WTC11 (cell line): ENCODE results near the gene TIMM50. TPM values are rescaled to one million over a fixed set of nuclear protein-coding genes. Genes with fewer than 3 reads are reported as not detected.

Experiments used
- ATAC-seq: fragments of 200-7000 bp; cut with Tn5 transposase; 2 replicates; pipeline ENCODE4 v1.10.0; 2021; ENCODE audit warnings: mild to moderate bottlenecking, moderate library complexity
- CTCF ChIA-PET: fragments of 300-600 bp; sonication (Branson Sonifier 250); formaldehyde crosslinking; loops from one replicate; lab custom pipeline; 2021; ENCODE audit warnings: antibody characterized with exemption; lab: Charles Lee
- POLR2A ChIA-PET: fragments of 350-600 bp; sonication (Branson Sonifier 250); formaldehyde crosslinking; loops from one replicate; lab custom pipeline; 2021; ENCODE audit warnings: antibody characterized with exemption; lab: Charles Lee
- DNase-seq: peaks from one replicate; pipeline ENCODE4 v3.0.0; 2021; ENCODE audit warnings: low spot score
- H3K27ac Mint-ChIP-seq: 2 replicates; pipeline ENCODE4 v1.8.0; 2021; ENCODE audit warnings: mixed read lengths
- H3K27me3 Mint-ChIP-seq: 2 replicates; pipeline ENCODE4 v1.8.0; 2021; ENCODE audit warnings: low read depth, mild to moderate bottlenecking, moderate library complexity, mixed read lengths
- H3K36me3 Mint-ChIP-seq: 2 replicates; pipeline ENCODE4 v1.8.0; 2021; ENCODE audit warnings: mixed read lengths
- H3K4me1 Mint-ChIP-seq: 2 replicates; pipeline ENCODE4 v1.8.0; 2022; ENCODE audit warnings: mixed read lengths
- H3K4me3 Mint-ChIP-seq: 2 replicates; pipeline ENCODE4 v1.8.0; 2021; ENCODE audit warnings: mild to moderate bottlenecking, moderate library complexity, mixed read lengths
- H3K9me3 Mint-ChIP-seq: 2 replicates; pipeline ENCODE4 v1.8.0; 2021; ENCODE audit warnings: mixed read lengths
- ERG ChIP-seq: fragments of 250-450 bp; sonication (Bioruptor Pico); IDR thresholded peaks from 2 replicates; pipeline ENCODE4 v1.8.0; 2021; ENCODE audit warnings: mild to moderate bottlenecking
- HMGXB4 ChIP-seq: sonication (generic); formaldehyde crosslinking; IDR thresholded peaks from 2 replicates; pipeline ENCODE4 v1.8.1; 2023; ENCODE audit warnings: mild to moderate bottlenecking, moderate library complexity, missing genetic modification reagents
- IRF2 ChIP-seq: sonication (generic); formaldehyde crosslinking; IDR thresholded peaks from 2 replicates; pipeline ENCODE4 v1.8.0; 2022; ENCODE audit warnings: low read depth, missing genetic modification reagents, borderline replicate concordance
- SMAD3 ChIP-seq: sonication (generic); formaldehyde crosslinking; IDR thresholded peaks from 2 replicates; pipeline ENCODE4 v1.8.0; 2022; ENCODE audit warnings: missing genetic modification reagents, mild to moderate bottlenecking, borderline replicate concordance
- STAT6 ChIP-seq: sonication (generic); formaldehyde crosslinking; conservative IDR thresholded peaks from 2 replicates; pipeline ENCODE4 v1.8.1; 2023; ENCODE audit warnings: mild to moderate bottlenecking, low read depth, missing genetic modification reagents, moderate library complexity
- TEAD4 ChIP-seq: sonication (generic); formaldehyde crosslinking; IDR thresholded peaks from 2 replicates; pipeline ENCODE4 v1.8.0; 2022; ENCODE audit warnings: mild to moderate bottlenecking, missing genetic modification reagents
- ZNF219 ChIP-seq: sonication (generic); formaldehyde crosslinking; IDR thresholded peaks from 2 replicates; pipeline ENCODE4 v1.8.0; 2023; ENCODE audit warnings: missing genetic modification reagents, mild to moderate bottlenecking, borderline replicate concordance
- ZSCAN18 ChIP-seq: fragments of 250-450 bp; sonication (Bioruptor Pico); IDR thresholded peaks from 2 replicates; pipeline ENCODE4 v2.1.2; 2022; ENCODE audit warnings: mild to moderate bottlenecking, moderate library complexity
- total RNA-seq: library from RNA; stranded (reverse); gene quantifications from 3 replicates; pipeline ENCODE4 v1.2.3, GENCODE V29; 2021
- TF ChIP-seq, protein P1 (sequence below): sonication (generic); formaldehyde crosslinking; IDR thresholded peaks from 2 replicates; pipeline ENCODE4 v1.8.0; 2023; ENCODE audit warnings: missing genetic modification reagents, mild to moderate bottlenecking, borderline replicate concordance
- TF ChIP-seq, protein P2 (sequence below): sonication (generic); formaldehyde crosslinking; IDR thresholded peaks from 2 replicates; pipeline ENCODE4 v1.8.1; 2022; ENCODE audit warnings: mild to moderate bottlenecking, moderate library complexity, missing genetic modification reagents
- TF ChIP-seq, protein P3 (sequence below): sonication (generic); formaldehyde crosslinking; conservative IDR thresholded peaks from 2 replicates; pipeline ENCODE4 v1.8.1; 2022; ENCODE audit warnings: mild to moderate bottlenecking, missing genetic modification reagents
- TF ChIP-seq, protein P4 (sequence below): sonication (generic); formaldehyde crosslinking; IDR thresholded peaks from 2 replicates; pipeline ENCODE4 v1.8.0; 2023; ENCODE audit warnings: mild to moderate bottlenecking, missing genetic modification reagents
- TF ChIP-seq, protein P5 (sequence below): sonication (generic); formaldehyde crosslinking; IDR thresholded peaks from 2 replicates; pipeline ENCODE4 v1.8.1; 2022; ENCODE audit warnings: low read depth, mild to moderate bottlenecking, moderate library complexity, missing genetic modification reagents, borderline replicate concordance

The TIMM50 gene
- total RNA-seq, 1 experiment from 2014 or later, result 154 TPM

DNA sequence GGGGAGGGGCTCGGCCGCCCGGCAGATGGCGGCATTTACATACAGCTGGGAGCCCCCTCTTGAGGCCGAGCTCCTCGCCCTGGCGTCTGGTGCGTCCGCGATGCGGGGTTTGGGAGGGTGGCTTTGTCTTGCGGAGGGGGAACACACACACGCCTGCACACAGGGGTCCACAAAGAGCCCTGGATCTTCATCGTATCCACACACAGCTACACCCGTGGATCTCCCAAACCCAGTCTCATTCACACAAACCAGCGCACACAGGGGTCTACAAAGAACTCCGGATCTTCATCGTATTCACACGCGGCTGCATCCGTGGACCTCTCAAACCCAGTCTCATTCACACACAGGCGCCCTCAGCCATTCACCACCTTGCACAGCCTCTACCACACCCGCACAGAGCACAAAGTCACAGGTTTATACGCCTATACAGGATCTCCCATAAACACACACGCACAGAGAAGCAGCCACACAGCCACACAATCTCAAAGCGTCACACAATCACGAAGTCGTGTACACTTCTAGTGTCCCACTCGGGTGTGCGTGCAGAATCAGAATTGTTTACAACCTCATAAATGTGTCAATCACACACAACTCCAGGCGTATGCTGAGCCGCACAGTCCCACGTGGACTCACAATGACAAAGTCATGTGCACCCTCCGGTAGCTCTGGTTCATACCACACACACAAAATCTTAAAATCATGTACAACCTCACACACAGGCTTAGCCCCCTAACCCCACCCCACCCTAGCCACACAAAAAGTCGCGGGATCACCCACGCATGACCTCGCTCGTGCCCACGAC is 17.6 kb downstream of the TIMM50 start (continued):
- TF ChIP-seq, protein P1, sequence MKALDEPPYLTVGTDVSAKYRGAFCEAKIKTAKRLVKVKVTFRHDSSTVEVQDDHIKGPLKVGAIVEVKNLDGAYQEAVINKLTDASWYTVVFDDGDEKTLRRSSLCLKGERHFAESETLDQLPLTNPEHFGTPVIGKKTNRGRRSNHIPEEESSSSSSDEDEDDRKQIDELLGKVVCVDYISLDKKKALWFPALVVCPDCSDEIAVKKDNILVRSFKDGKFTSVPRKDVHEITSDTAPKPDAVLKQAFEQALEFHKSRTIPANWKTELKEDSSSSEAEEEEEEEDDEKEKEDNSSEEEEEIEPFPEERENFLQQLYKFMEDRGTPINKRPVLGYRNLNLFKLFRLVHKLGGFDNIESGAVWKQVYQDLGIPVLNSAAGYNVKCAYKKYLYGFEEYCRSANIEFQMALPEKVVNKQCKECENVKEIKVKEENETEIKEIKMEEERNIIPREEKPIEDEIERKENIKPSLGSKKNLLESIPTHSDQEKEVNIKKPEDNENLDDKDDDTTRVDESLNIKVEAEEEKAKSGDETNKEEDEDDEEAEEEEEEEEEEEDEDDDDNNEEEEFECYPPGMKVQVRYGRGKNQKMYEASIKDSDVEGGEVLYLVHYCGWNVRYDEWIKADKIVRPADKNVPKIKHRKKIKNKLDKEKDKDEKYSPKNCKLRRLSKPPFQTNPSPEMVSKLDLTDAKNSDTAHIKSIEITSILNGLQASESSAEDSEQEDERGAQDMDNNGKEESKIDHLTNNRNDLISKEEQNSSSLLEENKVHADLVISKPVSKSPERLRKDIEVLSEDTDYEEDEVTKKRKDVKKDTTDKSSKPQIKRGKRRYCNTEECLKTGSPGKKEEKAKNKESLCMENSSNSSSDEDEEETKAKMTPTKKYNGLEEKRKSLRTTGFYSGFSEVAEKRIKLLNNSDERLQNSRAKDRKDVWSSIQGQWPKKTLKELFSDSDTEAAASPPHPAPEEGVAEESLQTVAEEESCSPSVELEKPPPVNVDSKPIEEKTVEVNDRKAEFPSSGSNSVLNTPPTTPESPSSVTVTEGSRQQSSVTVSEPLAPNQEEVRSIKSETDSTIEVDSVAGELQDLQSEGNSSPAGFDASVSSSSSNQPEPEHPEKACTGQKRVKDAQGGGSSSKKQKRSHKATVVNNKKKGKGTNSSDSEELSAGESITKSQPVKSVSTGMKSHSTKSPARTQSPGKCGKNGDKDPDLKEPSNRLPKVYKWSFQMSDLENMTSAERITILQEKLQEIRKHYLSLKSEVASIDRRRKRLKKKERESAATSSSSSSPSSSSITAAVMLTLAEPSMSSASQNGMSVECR (CRISPR knock-in tag), result 0 out of 2 replicates have a peak, but pooled peaks have one; percentile 39
- TF ChIP-seq, all 79 proteins: peak for 9

GRCh38 chr19:39498798-39499642 is 18.4 kb downstream of the TIMM50 start, which contains the start of gene DLL3:
Gene DLL3, plus strand, starts transcription at chr19:39498947. Its CDS starts 28 bp downstream, at chr19:39498975.
- H3K36me3 Mint-ChIP-seq, result peaks cover 13% of the 10 kb centered on the region
- ChIA-PET CTCF (interaction anchor here (0.7 to 3.9 kb wide), 9 partner anchors 15 to 1102 kb away, joined by 3 to 56 read pairs (median 4); partner anchors contain the start of genes EID2B, LTBP4, SUPT5H and TIMM50), POLR2A (interaction anchor here (0.6 to 1.9 kb wide), 4 partner anchors 12 to 63 kb away, joined by 3 to 11 read pairs (median 4); partner anchors contain the start of genes RPS16 and TIMM50)
- peak within 1 kb of the TSS; percentile 73 for H3K4me3 Mint-ChIP-seq
- DNase-seq (peak; percentile 66), ATAC-seq (peak; percentile 53)
- H3K4me1 Mint-ChIP-seq, result peaks cover 28% of the 10 kb centered on the region
- H3K9me3 Mint-ChIP-seq, result no peaks in the 10 kb centered on the region
- peaks cover 58% of the 10 kb centered on the region for H3K27me3 Mint-ChIP-seq
- H3K27ac Mint-ChIP-seq, result peak within 1 kb of the TSS; percentile 2
- TF ChIP-seq, protein P2, sequence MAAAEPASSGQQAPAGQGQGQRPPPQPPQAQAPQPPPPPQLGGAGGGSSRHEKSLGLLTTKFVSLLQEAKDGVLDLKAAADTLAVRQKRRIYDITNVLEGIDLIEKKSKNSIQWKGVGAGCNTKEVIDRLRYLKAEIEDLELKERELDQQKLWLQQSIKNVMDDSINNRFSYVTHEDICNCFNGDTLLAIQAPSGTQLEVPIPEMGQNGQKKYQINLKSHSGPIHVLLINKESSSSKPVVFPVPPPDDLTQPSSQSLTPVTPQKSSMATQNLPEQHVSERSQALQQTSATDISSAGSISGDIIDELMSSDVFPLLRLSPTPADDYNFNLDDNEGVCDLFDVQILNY (CRISPR knock-in tag), result 0 out of 2 replicates have a peak, but pooled peaks have one; percentile 60
- TF ChIP-seq, protein P3, sequence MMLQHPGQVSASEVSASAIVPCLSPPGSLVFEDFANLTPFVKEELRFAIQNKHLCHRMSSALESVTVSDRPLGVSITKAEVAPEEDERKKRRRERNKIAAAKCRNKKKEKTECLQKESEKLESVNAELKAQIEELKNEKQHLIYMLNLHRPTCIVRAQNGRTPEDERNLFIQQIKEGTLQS (CRISPR knock-in tag), result no peak
- TF ChIP-seq TEAD4 (CRISPR knock-in tag) (no peak), SMAD3 (CRISPR knock-in tag) (no peak), ERG (CRISPR knock-in tag) (no peak), STAT6 (CRISPR knock-in tag) (no peak), ZSCAN18 (CRISPR knock-in tag) (no peak), IRF2 (CRISPR knock-in tag) (no peak), HMGXB4 (CRISPR knock-in tag) (peak; percentile 71; the same call in 1 of the 2 replicates), ZNF219 (CRISPR knock-in tag) (no peak)
- TF ChIP-seq, protein P4, sequence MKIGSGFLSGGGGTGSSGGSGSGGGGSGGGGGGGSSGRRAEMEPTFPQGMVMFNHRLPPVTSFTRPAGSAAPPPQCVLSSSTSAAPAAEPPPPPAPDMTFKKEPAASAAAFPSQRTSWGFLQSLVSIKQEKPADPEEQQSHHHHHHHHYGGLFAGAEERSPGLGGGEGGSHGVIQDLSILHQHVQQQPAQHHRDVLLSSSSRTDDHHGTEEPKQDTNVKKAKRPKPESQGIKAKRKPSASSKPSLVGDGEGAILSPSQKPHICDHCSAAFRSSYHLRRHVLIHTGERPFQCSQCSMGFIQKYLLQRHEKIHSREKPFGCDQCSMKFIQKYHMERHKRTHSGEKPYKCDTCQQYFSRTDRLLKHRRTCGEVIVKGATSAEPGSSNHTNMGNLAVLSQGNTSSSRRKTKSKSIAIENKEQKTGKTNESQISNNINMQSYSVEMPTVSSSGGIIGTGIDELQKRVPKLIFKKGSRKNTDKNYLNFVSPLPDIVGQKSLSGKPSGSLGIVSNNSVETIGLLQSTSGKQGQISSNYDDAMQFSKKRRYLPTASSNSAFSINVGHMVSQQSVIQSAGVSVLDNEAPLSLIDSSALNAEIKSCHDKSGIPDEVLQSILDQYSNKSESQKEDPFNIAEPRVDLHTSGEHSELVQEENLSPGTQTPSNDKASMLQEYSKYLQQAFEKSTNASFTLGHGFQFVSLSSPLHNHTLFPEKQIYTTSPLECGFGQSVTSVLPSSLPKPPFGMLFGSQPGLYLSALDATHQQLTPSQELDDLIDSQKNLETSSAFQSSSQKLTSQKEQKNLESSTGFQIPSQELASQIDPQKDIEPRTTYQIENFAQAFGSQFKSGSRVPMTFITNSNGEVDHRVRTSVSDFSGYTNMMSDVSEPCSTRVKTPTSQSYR, result no peak
- TF ChIP-seq, protein P5, sequence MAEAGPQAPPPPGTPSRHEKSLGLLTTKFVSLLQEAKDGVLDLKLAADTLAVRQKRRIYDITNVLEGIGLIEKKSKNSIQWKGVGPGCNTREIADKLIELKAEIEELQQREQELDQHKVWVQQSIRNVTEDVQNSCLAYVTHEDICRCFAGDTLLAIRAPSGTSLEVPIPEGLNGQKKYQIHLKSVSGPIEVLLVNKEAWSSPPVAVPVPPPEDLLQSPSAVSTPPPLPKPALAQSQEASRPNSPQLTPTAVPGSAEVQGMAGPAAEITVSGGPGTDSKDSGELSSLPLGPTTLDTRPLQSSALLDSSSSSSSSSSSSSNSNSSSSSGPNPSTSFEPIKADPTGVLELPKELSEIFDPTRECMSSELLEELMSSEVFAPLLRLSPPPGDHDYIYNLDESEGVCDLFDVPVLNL (CRISPR knock-in tag), result no peak
